Stimulated activated CD4-positive, alpha-beta T cell treated with anti-CD3 and anti-CD28 coated beads, TNF-alpha, amount 100 ng/mL, for 4 hours (primary cell): ENCODE data around the gene LRRC74B.
"Not testable (repeated sequence)": the region's sequence is repeated elsewhere in the genome, so short reads cannot be mapped to it uniquely, and the experiment has no call there.

Source experiments
- DNase-seq, 3 experiments: peaks; one replicate each; pipeline ENCODE4 v3.0.0-alpha.2; 2020; ENCODE audit warnings: low read depth in 3 of 3

LRRC74B gene

DNA sequence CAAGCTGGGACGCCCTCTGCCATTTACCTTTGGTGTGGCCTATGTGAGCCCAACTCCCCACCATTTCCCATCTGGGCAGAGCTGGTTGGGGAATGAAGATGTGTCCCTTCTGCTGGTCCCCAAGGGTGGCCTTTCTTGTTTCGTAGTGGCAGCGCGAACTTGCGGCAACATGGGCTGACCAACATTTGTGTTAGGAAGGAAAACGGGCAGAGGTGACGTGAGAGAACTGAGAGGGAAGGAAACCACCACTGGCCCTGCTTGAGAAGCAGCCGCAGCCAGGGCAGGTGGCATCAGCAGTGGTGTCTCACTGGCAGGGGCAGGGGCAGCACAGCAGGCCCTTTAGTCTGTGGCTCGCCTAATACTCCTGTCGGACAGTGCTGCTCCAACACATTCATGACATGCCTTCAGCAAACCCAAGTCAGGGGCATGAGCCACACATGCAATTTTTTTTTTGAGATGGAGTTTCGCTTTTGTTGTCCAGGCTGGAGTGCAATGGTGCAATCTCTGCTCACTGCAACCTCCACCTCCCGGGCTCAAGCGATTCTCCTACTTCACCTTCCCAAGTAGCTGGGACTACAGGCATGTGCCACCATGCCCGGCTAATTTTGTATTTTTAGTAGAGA, 29.9 kb downstream of the LRRC74B start:
- DNase-seq = no peak

DNA sequence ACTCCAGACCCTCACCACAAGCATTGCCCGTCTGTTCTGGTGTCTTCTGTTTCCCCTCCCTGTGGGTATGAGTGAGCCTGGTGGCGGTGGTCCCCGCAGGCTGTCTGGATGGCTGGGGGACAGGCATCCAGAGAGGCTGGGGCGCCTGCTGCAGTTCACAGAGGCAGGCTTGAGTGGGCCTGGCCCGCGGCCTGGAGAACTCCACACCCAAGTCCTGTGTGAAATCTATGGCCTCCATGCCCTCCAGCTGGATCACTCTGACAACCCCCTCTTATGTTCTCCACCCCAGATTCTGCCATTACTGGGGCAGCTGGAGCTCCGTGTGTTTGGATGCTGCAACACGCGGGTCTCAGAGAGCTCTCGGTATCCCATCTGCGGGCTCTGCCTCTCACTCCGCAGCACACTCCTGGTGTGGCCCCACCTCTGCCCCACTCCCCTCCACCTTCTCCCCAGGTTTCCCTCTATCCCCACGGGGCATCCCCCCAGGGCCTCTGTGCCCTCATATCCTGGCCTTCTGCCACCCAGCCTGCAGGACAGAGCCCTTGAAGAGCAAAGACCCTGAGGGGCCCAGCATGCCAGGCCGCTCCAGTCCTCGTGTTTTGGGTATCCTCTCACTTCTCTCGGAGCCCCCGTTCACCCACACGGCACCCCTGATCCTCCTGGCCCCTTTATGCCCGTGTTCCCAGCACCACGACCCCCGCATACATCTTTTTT, 31.3 kb downstream of the LRRC74B start:
- no peak for DNase-seq

GRCh38 chr22:21077884-21078508, 32.2 kb downstream of the LRRC74B start:
- DNase-seq = no peak

DNA sequence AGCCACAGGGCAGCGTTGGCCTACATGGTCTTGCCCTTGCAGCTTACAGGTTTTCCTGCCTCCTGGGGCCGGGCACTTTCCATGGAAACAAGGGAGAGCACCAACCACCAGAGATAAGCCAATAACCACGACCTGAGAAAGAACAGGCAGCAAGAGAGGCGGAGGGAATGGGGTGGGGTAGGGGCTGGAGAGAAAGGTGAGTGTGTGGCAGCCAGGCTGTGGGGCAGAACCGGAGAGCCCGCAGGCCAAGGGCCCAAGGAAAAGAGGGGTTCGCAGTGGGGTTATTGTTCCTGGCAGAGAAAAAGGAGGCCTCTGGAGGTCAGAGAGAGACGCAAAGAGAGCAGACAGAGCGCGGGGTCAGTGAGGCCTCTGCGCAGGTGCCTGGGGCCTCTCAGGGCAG, 33.2 kb downstream of the LRRC74B start:
- no peak for DNase-seq

DNA sequence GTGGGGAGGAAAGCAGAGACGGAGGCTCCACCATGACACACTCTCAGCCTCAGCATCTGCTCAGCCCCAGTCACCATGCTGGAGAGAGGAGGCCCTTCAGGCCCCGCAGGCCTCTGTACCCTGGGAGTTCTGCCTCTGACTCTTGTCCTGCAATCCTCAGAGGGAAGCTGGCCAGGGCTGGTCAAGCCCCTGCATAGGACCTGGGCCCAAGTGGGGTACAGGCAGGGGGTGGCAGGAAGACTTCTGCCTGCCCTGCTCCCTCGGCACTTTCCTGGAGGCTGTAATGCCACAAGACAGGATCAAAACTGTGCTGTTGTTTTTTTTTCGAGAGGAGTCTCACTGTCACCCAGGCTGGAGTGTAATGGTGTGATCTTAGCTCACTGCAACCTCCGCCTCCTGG, 33.7 kb downstream of the LRRC74B start:
- DNase-seq = no peak

- DNase-seq = no peak
These were observed 34.8 kb downstream of the LRRC74B start for GRCh38 chr22:21080435-21081137.

DNA sequence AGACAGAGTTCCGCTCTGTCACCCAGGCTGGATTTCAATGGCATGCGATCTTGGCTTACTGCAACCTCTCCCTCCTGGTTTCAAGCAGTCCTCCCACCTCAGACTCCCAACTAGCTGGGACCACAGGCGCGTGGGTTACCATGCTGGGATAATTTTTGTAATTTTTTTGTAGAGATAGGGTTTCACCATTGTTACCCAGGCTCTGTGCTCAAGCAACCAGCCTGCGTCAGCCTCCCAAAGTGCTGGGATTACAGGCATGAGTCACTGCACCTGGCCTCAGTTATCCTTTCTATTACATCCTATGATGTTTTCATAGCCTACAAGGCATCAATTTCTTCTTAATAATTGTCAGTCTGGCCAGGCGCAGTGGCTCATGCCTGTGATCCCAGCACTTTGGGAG, 36.5 kb downstream of the LRRC74B start:
- DNase-seq = no peak

GRCh38 chr22:21087119-21087518, 41.4 kb downstream of the LRRC74B start:
- no peak for DNase-seq

DNA sequence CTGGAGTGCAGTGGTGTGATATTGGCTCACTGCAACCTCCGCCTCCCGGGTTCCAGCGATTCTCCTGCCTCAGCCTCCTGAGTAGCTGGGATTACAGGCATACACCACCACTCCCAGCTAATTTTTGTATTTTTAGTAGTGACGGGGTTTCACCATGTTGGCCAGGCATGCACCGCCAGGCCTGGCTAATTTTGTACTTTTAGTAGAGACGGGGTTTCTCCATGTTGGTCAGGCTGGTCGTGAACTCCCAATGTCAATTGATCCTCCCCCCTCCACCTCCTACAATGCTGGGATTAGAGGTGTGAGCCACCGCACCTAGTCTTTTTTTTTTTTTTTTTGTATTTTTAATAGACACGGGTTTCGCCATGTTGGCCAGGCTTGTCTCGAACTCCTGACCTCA, 42.2 kb downstream of the LRRC74B start:
- DNase-seq = not testable (repeated sequence)

DNA sequence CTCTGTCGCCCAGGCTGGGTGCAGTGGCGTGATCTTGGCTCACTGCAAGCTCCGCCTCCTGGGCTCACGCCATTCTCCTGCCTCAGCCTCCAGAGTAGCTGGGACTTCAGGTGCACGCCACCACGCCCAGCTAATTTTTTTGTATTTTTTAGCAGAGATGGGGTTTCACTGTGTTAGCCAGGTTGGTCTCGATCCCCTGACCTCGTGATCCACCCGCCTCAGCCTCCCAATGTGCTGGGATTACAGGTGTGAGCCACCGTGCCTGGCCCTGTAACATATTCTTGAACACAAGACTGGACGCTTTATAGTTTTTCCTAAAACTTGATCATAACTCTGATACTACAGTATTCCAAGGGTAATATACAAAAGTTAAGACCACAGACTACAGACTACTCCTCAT, 45.5 kb downstream of the LRRC74B start:
- not testable (repeated sequence) for DNase-seq

DNA sequence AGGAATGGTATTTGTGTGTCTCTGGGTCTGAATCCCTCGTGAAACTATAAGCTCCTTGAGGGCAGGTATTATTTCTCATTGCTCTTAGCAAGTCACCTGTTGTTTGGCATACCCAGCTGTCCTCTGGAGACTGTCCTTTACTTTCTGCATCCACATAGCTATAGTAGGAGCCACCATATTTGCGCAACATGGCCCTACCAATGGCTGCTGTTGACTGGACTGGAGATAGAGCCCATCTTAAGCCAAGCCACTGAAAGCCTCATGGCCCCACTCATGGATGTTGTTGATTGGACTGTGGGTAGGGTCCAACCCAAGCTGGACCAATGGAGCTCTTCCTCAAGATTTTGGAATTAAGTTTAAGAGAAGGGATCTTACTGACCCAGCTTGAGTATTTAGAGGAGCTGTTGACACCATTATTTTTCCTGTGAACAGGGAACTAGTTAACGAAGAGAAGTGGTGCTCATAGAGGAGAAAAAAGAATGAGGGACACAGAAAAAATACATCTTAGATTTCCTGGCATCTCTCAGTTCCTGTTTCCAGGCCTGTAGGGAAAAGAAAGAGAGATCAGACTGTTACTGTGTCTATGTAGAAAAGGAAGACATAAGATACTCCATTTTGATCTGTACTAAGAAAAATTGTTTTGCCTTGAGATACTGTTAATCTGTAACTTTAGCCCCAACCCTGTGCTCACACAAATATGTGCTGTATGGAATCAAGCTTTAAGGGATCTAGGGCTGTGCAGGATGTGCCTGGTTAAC, 47.2 kb downstream of the LRRC74B start:
- no peak for DNase-seq

- not testable (repeated sequence) for DNase-seq
These were observed 47.9 kb downstream of the LRRC74B start for GRCh38 chr22:21093555-21094137.

GRCh38 chr22:21094911-21095772, 49.4 kb downstream of the LRRC74B start:
- DNase-seq = no peak

DNA sequence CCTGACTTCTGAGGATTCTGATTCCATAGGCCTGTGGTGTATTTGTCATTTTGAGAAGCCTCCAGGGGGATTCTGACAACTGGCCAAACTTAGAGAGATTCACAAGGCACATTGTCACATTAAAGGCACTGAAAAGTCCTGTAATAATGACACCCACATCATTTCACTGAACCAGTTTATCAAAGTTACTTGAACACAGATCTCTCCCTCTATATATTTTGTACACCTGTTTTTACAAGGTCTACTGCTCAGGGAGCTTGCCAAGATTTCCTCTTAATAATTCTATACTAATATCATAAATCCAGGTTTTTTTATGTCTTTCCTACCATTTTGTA, 50.0 kb downstream of the LRRC74B start:
- no peak for DNase-seq

GRCh38 chr22:21096878-21097277, 51.1 kb downstream of the LRRC74B start:
- DNase-seq = not testable (repeated sequence)

- no peak for DNase-seq
These were observed 52.4 kb downstream of the LRRC74B start for GRCh38 chr22:21098099-21098671.

DNA sequence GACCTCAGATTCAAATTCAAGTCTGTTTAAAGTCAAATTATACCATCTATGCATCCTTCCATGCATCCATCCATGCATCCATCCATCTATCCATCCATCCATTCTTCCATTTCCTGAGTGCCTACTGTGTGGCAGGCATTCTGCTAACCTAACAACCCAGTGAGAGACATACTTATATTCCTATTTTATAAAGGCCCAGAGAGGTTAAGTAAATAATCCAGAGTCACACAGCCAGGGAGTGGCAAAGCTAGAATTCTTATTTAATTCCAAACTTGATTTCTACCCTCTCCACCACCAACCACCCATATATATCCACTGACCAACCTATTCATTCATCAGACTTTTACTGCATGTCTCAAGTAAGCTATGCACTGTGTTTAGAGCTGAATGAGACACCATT, 53.8 kb downstream of the LRRC74B start:
- DNase-seq = no peak

- no peak for DNase-seq
These were observed 54.6 kb downstream of the LRRC74B start for GRCh38 chr22:21100149-21101032.
